SK-N-SH treated with all-trans-retinoic acid at 6 μM for 48 hours (cell line): Measurements from ENCODE around the gene CEP89.

Source experiments
- ZNF70 ChIP-seq: fragments of 450-650 bp; formaldehyde crosslinking; IDR thresholded peaks from 2 replicates; pipeline ENCODE4 v1.5.0; 2020; ENCODE audit warnings: mild to moderate bottlenecking, moderate library complexity
- TF ChIP-seq, protein P1 (sequence below): fragments of 250-450 bp; sonication (Bioruptor Pico); IDR thresholded peaks from 2 replicates; pipeline ENCODE4 v1.5.1; 2021; ENCODE audit warnings: mild to moderate bottlenecking, moderate library complexity

DNA sequence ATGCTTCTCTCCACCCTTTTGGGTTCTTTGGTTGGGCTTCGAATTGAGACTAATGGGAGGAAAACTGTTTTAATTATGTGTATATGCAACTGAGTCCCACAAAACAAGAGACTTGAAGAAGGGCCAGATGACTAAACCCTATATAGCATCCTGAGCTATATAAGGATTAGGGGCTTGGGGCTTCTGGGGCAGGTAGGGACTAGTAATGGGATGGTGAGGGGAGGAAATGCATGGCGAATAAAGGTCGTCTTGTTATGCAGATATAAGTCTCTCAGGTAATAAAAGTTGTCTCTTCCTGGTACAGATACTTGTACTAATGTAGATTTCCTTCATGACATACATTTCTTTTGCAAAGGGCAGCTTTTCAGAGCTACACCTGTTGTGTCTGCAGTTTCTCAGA lies 99.4 kb downstream of the CEP89 start:
- TF ChIP-seq ZNF70 (CRISPR knock-in tag): no peak
- TF ChIP-seq, protein P1, sequence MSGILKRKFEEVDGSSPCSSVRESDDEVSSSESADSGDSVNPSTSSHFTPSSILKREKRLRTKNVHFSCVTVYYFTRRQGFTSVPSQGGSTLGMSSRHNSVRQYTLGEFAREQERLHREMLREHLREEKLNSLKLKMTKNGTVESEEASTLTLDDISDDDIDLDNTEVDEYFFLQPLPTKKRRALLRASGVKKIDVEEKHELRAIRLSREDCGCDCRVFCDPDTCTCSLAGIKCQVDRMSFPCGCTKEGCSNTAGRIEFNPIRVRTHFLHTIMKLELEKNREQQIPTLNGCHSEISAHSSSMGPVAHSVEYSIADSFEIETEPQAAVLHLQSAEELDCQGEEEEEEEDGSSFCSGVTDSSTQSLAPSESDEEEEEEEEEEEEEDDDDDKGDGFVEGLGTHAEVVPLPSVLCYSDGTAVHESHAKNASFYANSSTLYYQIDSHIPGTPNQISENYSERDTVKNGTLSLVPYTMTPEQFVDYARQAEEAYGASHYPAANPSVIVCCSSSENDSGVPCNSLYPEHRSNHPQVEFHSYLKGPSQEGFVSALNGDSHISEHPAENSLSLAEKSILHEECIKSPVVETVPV: no peak
